K562 (cell line): ENCODE results near the gene PRSS8. TPM values are rescaled to one million over a fixed set of nuclear protein-coding genes. Genes with fewer than 3 reads are reported as not detected.

Source experiments
- ATF7 ChIP-seq: fragments of 450-650 bp; IDR thresholded peaks from 2 replicates; pipeline ENCODE4 v1.7.1; 2014; ENCODE audit warnings: mild to moderate bottlenecking, moderate library complexity
- BHLHE40 ChIP-seq: IDR thresholded peaks from 2 replicates; pipeline ENCODE4 v1.6.1; 2011; ENCODE audit warnings: low read length, improper control_type of control experiment
- BRD4 ChIP-seq: fragments of 200-600 bp; sonication (generic); IDR thresholded peaks from 2 replicates; pipeline ENCODE4 v1.6.1; 2017; ENCODE audit warnings: inconsistent platforms
- CEBPZ ChIP-seq: fragments of 150-350 bp; IDR thresholded peaks from 2 replicates; pipeline ENCODE4 v1.6.1; 2014; ENCODE audit warnings: low read depth, mild to moderate bottlenecking, low read length, borderline replicate concordance
- HDAC1 ChIP-seq, 2 experiments: fragments of 450-650 bp; IDR thresholded peaks; 2 replicates each; pipeline ENCODE4 v1.6.1; 2016 to 2017; ENCODE audit warnings: inconsistent platforms in 1 of 2, mild to moderate bottlenecking in 1 of 2, moderate library complexity in 1 of 2
- HOXB6 ChIP-seq: fragments of 250-450 bp; sonication (Bioruptor Pico); IDR thresholded peaks from 2 replicates; pipeline ENCODE4 v1.5.1; 2022; ENCODE audit warnings: mild to moderate bottlenecking, borderline replicate concordance
- MAZ ChIP-seq, 2 experiments: fragments of 450-650 bp in 1 of 2; sonication (generic) in 1 of 2; formaldehyde crosslinking; IDR thresholded peaks in 1 of 2; conservative IDR thresholded peaks in 1 of 2; 2 replicates each; pipeline versions ENCODE4 v1.4.0 to v1.5.0; 2020; ENCODE audit warnings: mild to moderate bottlenecking in 1 of 2, missing genetic modification reagents in 1 of 2
- MNT ChIP-seq, 2 experiments: fragments of 450-650 bp; conservative IDR thresholded peaks; 2 replicates each; pipeline ENCODE4 v1.6.1; 2017; ENCODE audit warnings: mild to moderate bottlenecking in 2 of 2, moderate library complexity in 2 of 2
- NR2C2 ChIP-seq, 2 experiments: fragments of 200-800 bp in 1 of 2; sonication (Bioruptor generic) in 1 of 2; sonication (generic) in 1 of 2; formaldehyde crosslinking in 1 of 2; IDR thresholded peaks; 2 replicates each; pipeline versions ENCODE4 v1.6.1 to v1.8.0; 2016 to 2022; ENCODE audit warnings: mild to moderate bottlenecking in 1 of 2, missing compliant biosample characterization in 1 of 2, missing genetic modification characterization in 1 of 2, missing genetic modification reagents in 1 of 2
- RBM25 ChIP-seq: fragments of 200-400 bp; formaldehyde crosslinking; IDR thresholded peaks from 2 replicates; pipeline ENCODE4 v1.6.1; 2018; ENCODE audit warnings: low read length, low read depth, moderate library complexity; ENCODE audit not compliant: severe bottlenecking
- SIX5 ChIP-seq, 2 experiments: IDR thresholded peaks; 2 replicates each; pipeline ENCODE4 v1.6.1; 2011; ENCODE audit warnings: low read length in 2 of 2, borderline replicate concordance in 1 of 2, low read depth in 1 of 2, mild to moderate bottlenecking in 1 of 2, moderate library complexity in 1 of 2; ENCODE audit not compliant: insufficient read depth in 1 of 2
- SP1 ChIP-seq: sonication (generic); formaldehyde crosslinking; IDR thresholded peaks from 2 replicates; pipeline ENCODE4 v1.8.1; 2022; ENCODE audit warnings: mild to moderate bottlenecking, missing genetic modification reagents
- ZBTB11 ChIP-seq, 3 experiments: fragments of 200-800 bp in 1 of 3; fragments of 250-450 bp in 1 of 3; fragments of 450-650 bp in 1 of 3; sonication (Bioruptor Pico) in 1 of 3; sonication (Bioruptor generic) in 1 of 3; formaldehyde crosslinking in 1 of 3; IDR thresholded peaks; 2 replicates each; pipeline versions ENCODE4 v1.6.1 to v1.8.0; 2016 to 2022; ENCODE audit warnings: mild to moderate bottlenecking in 2 of 3, missing genetic modification characterization in 2 of 3, missing compliant biosample characterization in 1 of 3, moderate library complexity in 1 of 3
- ZNF639 ChIP-seq, 2 experiments: fragments of 200-800 bp in 1 of 2; sonication (Bioruptor generic) in 1 of 2; sonication (generic) in 1 of 2; formaldehyde crosslinking in 1 of 2; IDR thresholded peaks in 1 of 2; conservative IDR thresholded peaks in 1 of 2; 2 replicates each; pipeline versions ENCODE4 v1.5.0 to v1.6.1; 2016 to 2020; ENCODE audit warnings: missing compliant biosample characterization in 1 of 2, missing genetic modification characterization in 1 of 2, missing genetic modification reagents in 1 of 2
- polyA plus RNA-seq, 8 experiments: library from polyadenylated mRNA; depleted of rRNA in 4 of 8; stranded (reverse) in 5 of 8; unstranded in 3 of 8; fragments of >200 nt; fragmentation: Nextera tagmentation in 2 of 8; fragmentation: Illumina TruSeq in 1 of 8; extraction: Ambion mirVana in 2 of 8; extraction: Trizol in 1 of 8; gene quantifications; 2 replicates each; pipeline versions ENCODE4 v1.2.1 to v1.2.3, GENCODE V29; 2011 to 2014; ENCODE audit warnings: inconsistent platforms in 1 of 8, missing spikeins in 1 of 8
- total RNA-seq, 7 experiments: library from RNA; depleted of rRNA in 6 of 7; stranded (reverse); fragments of >200 nt in 6 of 7; fragmentation: Illumina TruSeq in 2 of 7; extraction: Trizol in 2 of 7; gene quantifications; 2 replicates each; pipeline versions ENCODE4 v1.2.1 to v1.2.3, GENCODE V29; 2011 to 2021; ENCODE audit warnings: low replicate concordance in 1 of 7

PRSS8 gene
- total and polyA plus RNA-seq, 9 of the 15 experiments (the other 6 are each of a cell fraction or from before 2014, with no cell fraction given), result 0.25 to 3.9 (median 1.3) TPM; not detected in 1

GRCh38 chr16:31108035-31108793, 27.3 kb downstream of the PRSS8 start, which contains the start of gene BCKDK (continued):
- TF ChIP-seq HDAC1 (IDR thresholded peaks at IDR 0.05) (0 out of 4 replicates have a peak, but pooled peaks of 1 of the 2 experiments have one; percentile 38), SIX5 (IDR thresholded peaks at IDR 0.05; ENCODE audit: borderline replicate concordance in 1 of 2, insufficient read depth in 1 of 2, low read depth in 1 of 2, low read length in 2 of 2) (peak; percentile 81 to 85), HOXB6 (CRISPR knock-in tag) (no peak), CEBPZ (no peak), NR2C2 (CRISPR knock-in tag; IDR thresholded peaks at IDR 0.05) (peak; percentile 33; the same call in 1 of the 2 replicates), NR2C2 (tag; IDR thresholded peaks at IDR 0.05) (peak; percentile 79), BRD4 (no peak), BHLHE40 (peak; percentile 71), RBM25 (peak; percentile 11), MAZ (CRISPR knock-in tag; conservative IDR thresholded peaks at IDR 0.05 in 1 of 2, IDR thresholded peaks at IDR 0.05 in 1 of 2) (peak in 1 of 2 experiments; percentile 17; a peak in 2 of 4 replicates), SP1 (CRISPR knock-in tag) (peak; percentile 86), ZNF639 (CRISPR knock-in tag; conservative IDR thresholded peaks at IDR 0.05 in 1 of 2, IDR thresholded peaks at IDR 0.05 in 1 of 2) (no peak), MNT (conservative IDR thresholded peaks at IDR 0.05) (peak in 1 of 2 experiments; percentile 70; a peak in 2 of 4 replicates), ZBTB11 (CRISPR knock-in tag; IDR thresholded peaks at IDR 0.05) (peak in 1 of 3 experiments; percentile 69; a peak in 1 of 6 replicates), ATF7 (peak; percentile 92)
